ENCODE results near the gene CTLA4. TPM values are rescaled to one million over a fixed set of nuclear protein-coding genes. Genes with fewer than 3 reads are reported as not detected.

CTLA4 gene
- total and polyA plus RNA-seq, 10 of the 15 experiments (the other 5 are each of a cell fraction or from before 2014, with no cell fraction given) = not detected

DNA sequence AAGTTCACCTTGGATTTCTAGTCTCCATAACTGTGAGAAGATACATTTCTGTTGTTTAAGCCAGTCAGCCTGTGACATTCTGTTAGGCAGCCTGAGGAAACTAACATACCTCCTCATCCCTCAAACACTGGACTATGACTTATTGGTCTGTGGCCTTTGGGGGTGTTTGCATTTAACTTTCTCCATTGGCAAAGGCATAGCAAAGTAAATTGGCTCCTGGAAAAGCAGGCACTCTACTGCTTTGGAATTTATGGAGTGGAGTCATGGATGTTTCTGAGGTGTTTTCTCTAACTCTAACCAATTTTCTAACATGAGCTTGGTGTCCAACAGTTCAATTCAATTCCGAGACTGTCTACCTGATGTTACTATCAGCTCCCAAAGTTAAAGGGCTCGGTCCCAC, 48.9 kb upstream of the CTLA4 start:
- Histone ChIP-seq H3K4me2 (ENCODE audit: control insufficient read depth, insufficient read depth) (no peak overlapping the region), H4K20me1 (ENCODE audit: control insufficient read depth, insufficient read depth) (no peaks in the 10 kb centered on the region), H3K79me2 (ENCODE audit: control insufficient read depth, insufficient read depth, low read length) (no peaks in the 10 kb centered on the region), H3K27me3 (replicated peaks in 1 of 2; ENCODE audit: control insufficient read depth in 2 of 2, insufficient read depth in 2 of 2, low read length in 1 of 2) (peaks cover 0 to 6% of the 10 kb centered on the region in 2 experiments; a peak in 2 of 4 replicates), H3K9me3 (replicated peaks; ENCODE audit: control insufficient read depth, insufficient read depth, low read length) (no peaks in the 10 kb centered on the region; the same call in 2 of the 3 replicates), H3K36me3 (ENCODE audit: control insufficient read depth in 2 of 2, insufficient read depth in 2 of 2, low read length in 1 of 2) (no peaks in the 10 kb centered on the region), H3K4me1 (ENCODE audit: control insufficient read depth, insufficient read depth, low read length) (no peaks in the 10 kb centered on the region), H3K4me3 (no peak overlapping the region), H3K9ac (ENCODE audit: control insufficient read depth, insufficient read depth, low read length) (no peak overlapping the region), H2AFZ (ENCODE audit: control insufficient read depth, low read depth, low read length) (no peak overlapping the region), H3K27ac (ENCODE audit: control insufficient read depth, insufficient read depth) (no peak overlapping the region)
- in situ Hi-C loops (cut with MboI) (loop anchor here (25.0 kb wide), 2 partner anchors 581 to 1231 kb away; partner anchors contain the start of gene CYP20A1), intact Hi-C loops (cut with micrococcal nuclease; ENCODE audit: unreplicated experiment) (loop anchor here (5.0 to 10.0 kb wide), 2 partner anchors 984 to 1246 kb away; no protein-coding TSS in a partner anchor)
- no peak for DNase-seq (ENCODE audit: low read depth, low spot score)
- no peak for FAIRE-seq
- ChIA-PET SMC1A (ENCODE audit: uncharacterized antibody, unreplicated experiment) (no interaction called here), POLR2A (no interaction called here), CTCF (no interaction called here), RAD21 (ENCODE audit: unreplicated experiment) (no interaction called here)
- BruUV-seq (replicated peaks) = no TSS peak
- TF ChIP-seq, protein P1, sequence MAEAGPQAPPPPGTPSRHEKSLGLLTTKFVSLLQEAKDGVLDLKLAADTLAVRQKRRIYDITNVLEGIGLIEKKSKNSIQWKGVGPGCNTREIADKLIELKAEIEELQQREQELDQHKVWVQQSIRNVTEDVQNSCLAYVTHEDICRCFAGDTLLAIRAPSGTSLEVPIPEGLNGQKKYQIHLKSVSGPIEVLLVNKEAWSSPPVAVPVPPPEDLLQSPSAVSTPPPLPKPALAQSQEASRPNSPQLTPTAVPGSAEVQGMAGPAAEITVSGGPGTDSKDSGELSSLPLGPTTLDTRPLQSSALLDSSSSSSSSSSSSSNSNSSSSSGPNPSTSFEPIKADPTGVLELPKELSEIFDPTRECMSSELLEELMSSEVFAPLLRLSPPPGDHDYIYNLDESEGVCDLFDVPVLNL (IDR thresholded peaks at IDR 0.05; ENCODE audit: low read depth, low read length) = no peak
- TF ChIP-seq, protein P2, sequence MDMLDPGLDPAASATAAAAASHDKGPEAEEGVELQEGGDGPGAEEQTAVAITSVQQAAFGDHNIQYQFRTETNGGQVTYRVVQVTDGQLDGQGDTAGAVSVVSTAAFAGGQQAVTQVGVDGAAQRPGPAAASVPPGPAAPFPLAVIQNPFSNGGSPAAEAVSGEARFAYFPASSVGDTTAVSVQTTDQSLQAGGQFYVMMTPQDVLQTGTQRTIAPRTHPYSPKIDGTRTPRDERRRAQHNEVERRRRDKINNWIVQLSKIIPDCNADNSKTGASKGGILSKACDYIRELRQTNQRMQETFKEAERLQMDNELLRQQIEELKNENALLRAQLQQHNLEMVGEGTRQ (IDR thresholded peaks at IDR 0.05; ENCODE audit: borderline replicate concordance, low read depth, low read length) = no peak
- TF ChIP-seq CHD4 (IDR thresholded peaks at IDR 0.05) (no peak), RCOR1 (conservative IDR thresholded peaks at IDR 0.05; ENCODE audit: low read depth, low read length) (no peak), NRF1 (conservative IDR thresholded peaks at IDR 0.05; ENCODE audit: low read depth, low read length) (no peak), SREBF1 (IDR thresholded peaks at IDR 0.05; ENCODE audit: low read length) (no peak), PML (IDR thresholded peaks at IDR 0.05; ENCODE audit: low read length) (no peak), SPI1 (IDR thresholded peaks at IDR 0.05; ENCODE audit: borderline replicate concordance, insufficient read depth, low read depth, low read length) (no peak), NR2F1 (conservative IDR thresholded peaks at IDR 0.05) (no peak), MTA2 (IDR thresholded peaks at IDR 0.05; ENCODE audit: low read depth) (no peak), RELA (IDR thresholded peaks at IDR 0.05; ENCODE audit: borderline replicate concordance, partially characterized antibody) (no peak), MTA3 (IDR thresholded peaks at IDR 0.05; ENCODE audit: borderline replicate concordance, low read length) (no peak), BRCA1 (IDR thresholded peaks at IDR 0.05; ENCODE audit: low read depth, low read length) (no peak), HDAC2 (IDR thresholded peaks at IDR 0.05) (no peak), BACH1 (IDR thresholded peaks at IDR 0.05; ENCODE audit: borderline replicate concordance) (no peak)
- TF ChIP-seq, protein P3, sequence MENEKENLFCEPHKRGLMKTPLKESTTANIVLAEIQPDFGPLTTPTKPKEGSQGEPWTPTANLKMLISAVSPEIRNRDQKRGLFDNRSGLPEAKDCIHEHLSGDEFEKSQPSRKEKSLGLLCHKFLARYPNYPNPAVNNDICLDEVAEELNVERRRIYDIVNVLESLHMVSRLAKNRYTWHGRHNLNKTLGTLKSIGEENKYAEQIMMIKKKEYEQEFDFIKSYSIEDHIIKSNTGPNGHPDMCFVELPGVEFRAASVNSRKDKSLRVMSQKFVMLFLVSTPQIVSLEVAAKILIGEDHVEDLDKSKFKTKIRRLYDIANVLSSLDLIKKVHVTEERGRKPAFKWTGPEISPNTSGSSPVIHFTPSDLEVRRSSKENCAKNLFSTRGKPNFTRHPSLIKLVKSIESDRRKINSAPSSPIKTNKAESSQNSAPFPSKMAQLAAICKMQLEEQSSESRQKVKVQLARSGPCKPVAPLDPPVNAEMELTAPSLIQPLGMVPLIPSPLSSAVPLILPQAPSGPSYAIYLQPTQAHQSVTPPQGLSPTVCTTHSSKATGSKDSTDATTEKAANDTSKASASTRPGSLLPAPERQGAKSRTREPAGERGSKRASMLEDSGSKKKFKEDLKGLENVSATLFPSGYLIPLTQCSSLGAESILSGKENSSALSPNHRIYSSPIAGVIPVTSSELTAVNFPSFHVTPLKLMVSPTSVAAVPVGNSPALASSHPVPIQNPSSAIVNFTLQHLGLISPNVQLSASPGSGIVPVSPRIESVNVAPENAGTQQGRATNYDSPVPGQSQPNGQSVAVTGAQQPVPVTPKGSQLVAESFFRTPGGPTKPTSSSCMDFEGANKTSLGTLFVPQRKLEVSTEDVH (IDR thresholded peaks at IDR 0.05; ENCODE audit: low read depth, partially characterized antibody) = no peak
- TF ChIP-seq, protein P4, sequence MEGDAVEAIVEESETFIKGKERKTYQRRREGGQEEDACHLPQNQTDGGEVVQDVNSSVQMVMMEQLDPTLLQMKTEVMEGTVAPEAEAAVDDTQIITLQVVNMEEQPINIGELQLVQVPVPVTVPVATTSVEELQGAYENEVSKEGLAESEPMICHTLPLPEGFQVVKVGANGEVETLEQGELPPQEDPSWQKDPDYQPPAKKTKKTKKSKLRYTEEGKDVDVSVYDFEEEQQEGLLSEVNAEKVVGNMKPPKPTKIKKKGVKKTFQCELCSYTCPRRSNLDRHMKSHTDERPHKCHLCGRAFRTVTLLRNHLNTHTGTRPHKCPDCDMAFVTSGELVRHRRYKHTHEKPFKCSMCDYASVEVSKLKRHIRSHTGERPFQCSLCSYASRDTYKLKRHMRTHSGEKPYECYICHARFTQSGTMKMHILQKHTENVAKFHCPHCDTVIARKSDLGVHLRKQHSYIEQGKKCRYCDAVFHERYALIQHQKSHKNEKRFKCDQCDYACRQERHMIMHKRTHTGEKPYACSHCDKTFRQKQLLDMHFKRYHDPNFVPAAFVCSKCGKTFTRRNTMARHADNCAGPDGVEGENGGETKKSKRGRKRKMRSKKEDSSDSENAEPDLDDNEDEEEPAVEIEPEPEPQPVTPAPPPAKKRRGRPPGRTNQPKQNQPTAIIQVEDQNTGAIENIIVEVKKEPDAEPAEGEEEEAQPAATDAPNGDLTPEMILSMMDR (IDR thresholded peaks at IDR 0.05 in 2 of 3, conservative IDR thresholded peaks at IDR 0.05 in 1 of 3; ENCODE audit: control insufficient read depth in 2 of 3, extremely low read depth in 1 of 3, insufficient read depth in 1 of 3, low read depth in 3 of 3, low read length in 3 of 3) = no peak
- TF ChIP-seq, protein P5, sequence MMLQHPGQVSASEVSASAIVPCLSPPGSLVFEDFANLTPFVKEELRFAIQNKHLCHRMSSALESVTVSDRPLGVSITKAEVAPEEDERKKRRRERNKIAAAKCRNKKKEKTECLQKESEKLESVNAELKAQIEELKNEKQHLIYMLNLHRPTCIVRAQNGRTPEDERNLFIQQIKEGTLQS (IDR thresholded peaks at IDR 0.05; ENCODE audit: borderline replicate concordance, extremely low read depth, low read depth, low read length) = no peak
- ATAC-seq = no peak
- 13% methylated on average over 2 of the region's 2 CpGs for WGBS (ENCODE audit: insufficient coverage, insufficient replicate concordance, low lambda C conversion rate, missing lambda C conversion rate)
